ENCODE data around the gene MFSD2B.

DNA sequence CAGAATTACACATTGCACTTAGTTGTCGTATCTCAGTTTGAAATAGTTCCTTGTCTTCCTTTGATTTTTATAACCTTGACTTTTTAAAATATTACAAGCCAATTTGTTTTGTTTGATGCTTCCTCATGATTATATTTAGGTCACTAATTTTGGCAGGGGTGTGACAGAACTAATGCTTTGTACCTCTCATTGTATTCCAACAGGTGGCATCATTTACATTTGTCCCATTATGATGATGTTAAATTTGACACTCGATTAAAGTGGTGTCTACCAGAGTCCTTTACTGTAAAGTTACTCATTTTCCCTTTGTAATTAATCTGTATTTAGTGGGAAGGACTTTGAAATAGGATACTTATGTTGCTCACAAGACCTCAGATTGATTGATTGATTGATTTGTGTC is 21.5 kb upstream of the MFSD2B start:
- TF ChIP-seq, protein P1, sequence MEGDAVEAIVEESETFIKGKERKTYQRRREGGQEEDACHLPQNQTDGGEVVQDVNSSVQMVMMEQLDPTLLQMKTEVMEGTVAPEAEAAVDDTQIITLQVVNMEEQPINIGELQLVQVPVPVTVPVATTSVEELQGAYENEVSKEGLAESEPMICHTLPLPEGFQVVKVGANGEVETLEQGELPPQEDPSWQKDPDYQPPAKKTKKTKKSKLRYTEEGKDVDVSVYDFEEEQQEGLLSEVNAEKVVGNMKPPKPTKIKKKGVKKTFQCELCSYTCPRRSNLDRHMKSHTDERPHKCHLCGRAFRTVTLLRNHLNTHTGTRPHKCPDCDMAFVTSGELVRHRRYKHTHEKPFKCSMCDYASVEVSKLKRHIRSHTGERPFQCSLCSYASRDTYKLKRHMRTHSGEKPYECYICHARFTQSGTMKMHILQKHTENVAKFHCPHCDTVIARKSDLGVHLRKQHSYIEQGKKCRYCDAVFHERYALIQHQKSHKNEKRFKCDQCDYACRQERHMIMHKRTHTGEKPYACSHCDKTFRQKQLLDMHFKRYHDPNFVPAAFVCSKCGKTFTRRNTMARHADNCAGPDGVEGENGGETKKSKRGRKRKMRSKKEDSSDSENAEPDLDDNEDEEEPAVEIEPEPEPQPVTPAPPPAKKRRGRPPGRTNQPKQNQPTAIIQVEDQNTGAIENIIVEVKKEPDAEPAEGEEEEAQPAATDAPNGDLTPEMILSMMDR (optimal IDR thresholded peaks at IDR 0.05 in 1 of 3, IDR thresholded peaks at IDR 0.05 in 1 of 3, conservative IDR thresholded peaks at IDR 0.05 in 1 of 3; ENCODE audit: extremely low read depth in 1 of 3, insufficient read depth in 2 of 3, low read length in 3 of 3): peak in 1 of 3 experiments; percentile 14
- TF ChIP-seq EZH2 (IDR thresholded peaks at IDR 0.05; ENCODE audit: low read length): no peak

Measured in keratinocyte (primary cell).